Measurements from ENCODE around the gene STXBP6. TPM values are rescaled to one million over a fixed set of nuclear protein-coding genes. Genes with fewer than 3 reads are reported as not detected.

The STXBP6 gene
- total and polyA plus RNA-seq, 8 donors = 9.9 to 28.5 (median 23.2) TPM

GRCh38 chr14:24947131-24947530 is 102.8 kb downstream of the STXBP6 start:
- Histone ChIP-seq H3K4me1 (peaks cover 0 to 18% (median 5%) of the 10 kb centered on the region in 3 donors), H3K27me3 (no peaks in the 10 kb centered on the region), H3K9me3 (no peaks in the 10 kb centered on the region), H3K4me3 (no peak overlapping the region), H3K27ac (no peak overlapping the region), H3K36me3 (no peaks in the 10 kb centered on the region)
- ATAC-seq = no peak
- no peak for DNase-seq
- WGBS, 2 donors = 87 to 95% methylated on average over 6 of the region's 6 CpGs
- TF ChIP-seq CTCF (IDR thresholded peaks at IDR 0.05) = no peak
- intact Hi-C loops (cut with DNase I) = no loop called here
- no peak for FAIRE-seq

- H3K9me3 ChIP-seq = no peaks in the 10 kb centered on the region
- WGBS, 2 donors = 16 to 26% methylated on average over 2 of the region's 2 CpGs
- TF ChIP-seq CTCF (IDR thresholded peaks at IDR 0.05) = no peak
- peak overlapping the region in 2 of 4 donors; percentile 17 to 33 for H3K27ac ChIP-seq
- intact Hi-C loops (cut with DNase I) = no loop called here
- peaks cover 0 to 25% (median 5%) of the 10 kb centered on the region in 3 donors for H3K4me1 ChIP-seq
- H3K36me3 ChIP-seq = no peaks in the 10 kb centered on the region
- ATAC-seq (peak; percentile 49 to 71 (median 64)), DNase-seq (no peak), FAIRE-seq (no peak)
- no peak overlapping the region for H3K4me3 ChIP-seq
- H3K27me3 ChIP-seq = no peaks in the 10 kb centered on the region
Measured at GRCh38 chr14:24944800-24945199, 105.1 kb downstream of the STXBP6 start.

- no peaks in the 10 kb centered on the region for H3K27me3 ChIP-seq
- FAIRE-seq (no peak), DNase-seq (no peak), ATAC-seq (peak in 3 of 4 donors; percentile 6 to 36 (median 24))
- no peak overlapping the region for H3K4me3 ChIP-seq
- no peak for TF ChIP-seq CTCF (IDR thresholded peaks at IDR 0.05)
- H3K36me3 ChIP-seq = no peaks in the 10 kb centered on the region
- intact Hi-C loops (cut with DNase I) = no loop called here
- peak overlapping the region in 1 of 4 donors; percentile 10 for H3K27ac ChIP-seq
- H3K9me3 ChIP-seq = no peaks in the 10 kb centered on the region
- WGBS, 2 donors = 29 to 40% methylated on average over 3 of the region's 3 CpGs
- H3K4me1 ChIP-seq = peaks cover 0 to 25% (median 5%) of the 10 kb centered on the region in 3 donors
Measured at GRCh38 chr14:24943024-24943423, 106.9 kb downstream of the STXBP6 start.

- H3K9me3 ChIP-seq = no peaks in the 10 kb centered on the region
- peak; percentile 46 to 89 (median 72) for DNase-seq
- H3K4me3 ChIP-seq = no peak overlapping the region
- H3K27me3 ChIP-seq = no peaks in the 10 kb centered on the region
- TF ChIP-seq CTCF (IDR thresholded peaks at IDR 0.05) = no peak
- FAIRE-seq = no peak
- H3K4me1 ChIP-seq = peaks cover 0 to 25% (median 5%) of the 10 kb centered on the region in 3 donors
- intact Hi-C loops (cut with DNase I) = no loop called here
- ATAC-seq = peak; percentile 65 to 85 (median 80)
- H3K27ac ChIP-seq = peak overlapping the region in 1 of 4 donors; percentile 10
- 30 to 32% methylated on average over 1 of the region's 1 CpG for WGBS, 2 donors
- H3K36me3 ChIP-seq = no peaks in the 10 kb centered on the region
Measured at GRCh38 chr14:24941719-24942118, 108.2 kb downstream of the STXBP6 start.

- no peak overlapping the region for H3K27ac ChIP-seq
- H3K4me3 ChIP-seq = no peak overlapping the region
- WGBS, 2 donors = 64 to 76% methylated on average over 5 of the region's 5 CpGs
- no peak for DNase-seq
- TF ChIP-seq CTCF (IDR thresholded peaks at IDR 0.05) = no peak
- H3K9me3 ChIP-seq = no peaks in the 10 kb centered on the region
- H3K4me1 ChIP-seq = peaks cover 0 to 25% (median 5%) of the 10 kb centered on the region in 3 donors
- H3K36me3 ChIP-seq = no peaks in the 10 kb centered on the region
- FAIRE-seq = no peak
- ATAC-seq = no peak
- H3K27me3 ChIP-seq = no peaks in the 10 kb centered on the region
- intact Hi-C loops (cut with DNase I) = no loop called here
Measured at GRCh38 chr14:24940213-24940783, 109.6 kb downstream of the STXBP6 start.

All from pancreas (tissue), 10 donors.